A549 (cell line): ENCODE data around the gene LSP1. TPM values are rescaled to one million over a fixed set of nuclear protein-coding genes. Genes with fewer than 3 reads are reported as not detected.

Experiments
- ATAC-seq, 2 experiments: fragments of 200-7000 bp in 1 of 2; fragments of >200 bp in 1 of 2; cut with Nextera tagmentation in 1 of 2; cut with Tn5 transposase in 1 of 2; 3 replicates each; pipeline versions ENCODE4 v1.8.0 to v1.9.1; 2018 to 2020; ENCODE audit warnings: mild to moderate bottlenecking in 1 of 2, moderate library complexity in 1 of 2
- CTCF ChIA-PET: fragments of 300-600 bp; sonication (Branson Sonifier 250); formaldehyde crosslinking; extraction: SDS; loops from one replicate; lab custom pipeline; 2021; ENCODE audit warnings: antibody characterized with exemption, inconsistent platforms; lab: Yijun Ruan, JAX
- POLR2A ChIA-PET: fragments of 350-600 bp; formaldehyde crosslinking; extraction: SDS; loops from one replicate; lab custom pipeline; 2021; ENCODE audit warnings: antibody characterized with exemption, inconsistent platforms; lab: Yijun Ruan, JAX
- DNase-seq, 2 experiments: peaks; one replicate each; pipeline versions ENCODE4 v3.0.0 to v3.0.0-alpha.2; 2011 to 2016; ENCODE audit warnings: low read depth in 1 of 2, low spot score in 1 of 2
- FAIRE-seq: peaks from 2 replicates; lab custom pipeline; 2011; peaks lifted over from hg19 to GRCh38; lab: Jason Lieb, UNC
- H3K27ac ChIP-seq, 2 experiments: fragments of >200 bp; sonication (Bioruptor Twin); formaldehyde crosslinking; 3 replicates each; pipeline ENCODE4 v1.5.1; 2016 to 2017
- H3K4me1 ChIP-seq: fragments of >200 bp; sonication (Bioruptor Twin); formaldehyde crosslinking; 3 replicates; pipeline ENCODE4 v1.6.1; 2016
- H3K4me2 ChIP-seq: fragments of >200 bp; sonication (Bioruptor Twin); formaldehyde crosslinking; 3 replicates; pipeline ENCODE4 v1.6.1; 2016
- H3K4me3 ChIP-seq: fragments of >200 bp; sonication (Bioruptor Twin); formaldehyde crosslinking; 3 replicates; pipeline ENCODE4 v1.5.1; 2016
- H3K9me3 ChIP-seq: fragments of >200 bp; sonication (Bioruptor Twin); formaldehyde crosslinking; 3 replicates; pipeline ENCODE4 v1.6.1; 2016
- BHLHE40 ChIP-seq: IDR thresholded peaks from 2 replicates; pipeline ENCODE4 v1.6.1; 2012; ENCODE audit warnings: low read depth, low read length, inconsistent platforms
- CEBPB ChIP-seq, 2 experiments: fragments of >200 bp in 1 of 2; sonication (Bioruptor Twin) in 1 of 2; formaldehyde crosslinking in 1 of 2; IDR thresholded peaks; 2 replicates each; pipeline ENCODE4 v1.6.1; 2012 to 2016
- CHD2 ChIP-seq: fragments of 150-350 bp; IDR thresholded peaks from 2 replicates; pipeline ENCODE4 v1.6.1; 2014; ENCODE audit warnings: low read length; ENCODE audit not compliant: partially characterized antibody
- EHF ChIP-seq: fragments of 250-450 bp; sonication (Bioruptor Pico); IDR thresholded peaks from 2 replicates; pipeline ENCODE4 v1.5.0; 2020; ENCODE audit warnings: mild to moderate bottlenecking
- ESRRA ChIP-seq: fragments of 150-350 bp; IDR thresholded peaks from 2 replicates; pipeline ENCODE4 v1.6.1; 2014; ENCODE audit warnings: mild to moderate bottlenecking, low read length, borderline replicate concordance
- FOSB ChIP-seq: fragments of 250-450 bp; sonication (Bioruptor Pico); IDR thresholded peaks from 2 replicates; pipeline ENCODE4 v1.5.0; 2020; ENCODE audit warnings: mild to moderate bottlenecking, moderate library complexity
- FOXS1 ChIP-seq: fragments of 250-450 bp; sonication (Bioruptor Pico); IDR thresholded peaks from 2 replicates; pipeline ENCODE4 v1.5.0; 2020; ENCODE audit warnings: mild to moderate bottlenecking, moderate library complexity
- GATA3 ChIP-seq: IDR thresholded peaks from 2 replicates; pipeline ENCODE4 v1.6.1; 2012; ENCODE audit warnings: borderline replicate concordance
- HEYL ChIP-seq: fragments of 250-450 bp; sonication (Bioruptor Pico); IDR thresholded peaks from 2 replicates; pipeline ENCODE4 v1.8.0; 2021; ENCODE audit warnings: mild to moderate bottlenecking, moderate library complexity
- HOXB13 ChIP-seq: fragments of 250-450 bp; sonication (Bioruptor Pico); IDR thresholded peaks from 2 replicates; pipeline ENCODE4 v1.5.0; 2020; ENCODE audit warnings: low read depth, mild to moderate bottlenecking, moderate library complexity
- JUNB ChIP-seq: fragments of >200 bp; sonication (Bioruptor Twin); formaldehyde crosslinking; IDR thresholded peaks from 2 replicates; pipeline ENCODE4 v1.6.1; 2016
- KDM5A ChIP-seq: fragments of 200-600 bp; sonication (generic); IDR thresholded peaks from 2 replicates; pipeline ENCODE4 v1.6.1; 2016; ENCODE audit warnings: antibody characterized with exemption, mild to moderate bottlenecking
- MAFK ChIP-seq: fragments of 450-650 bp; IDR thresholded peaks from 2 replicates; pipeline ENCODE4 v1.6.1; 2014; ENCODE audit not compliant: partially characterized antibody
- NR3C1 ChIP-seq: fragments of >200 bp; sonication (Bioruptor Twin); formaldehyde crosslinking; IDR thresholded peaks from 3 replicates; pipeline ENCODE4 v1.6.1; 2017
- RARB ChIP-seq: fragments of 250-450 bp; sonication (Bioruptor Pico); IDR thresholded peaks from 2 replicates; pipeline ENCODE4 v1.8.0; 2021; ENCODE audit warnings: mild to moderate bottlenecking, moderate library complexity
- RFX5 ChIP-seq: fragments of 450-650 bp; IDR thresholded peaks from 2 replicates; pipeline ENCODE4 v1.7.1; 2014; ENCODE audit warnings: antibody characterized with exemption, mild to moderate bottlenecking, moderate library complexity
- TFCP2L1 ChIP-seq: fragments of 250-450 bp; sonication (Bioruptor Pico); IDR thresholded peaks from 2 replicates; pipeline ENCODE4 v1.5.0; 2021; ENCODE audit warnings: mild to moderate bottlenecking
- ZFP36 ChIP-seq: fragments of 450-650 bp; IDR thresholded peaks from 2 replicates; pipeline ENCODE4 v1.6.1; 2014; ENCODE audit warnings: borderline replicate concordance; ENCODE audit not compliant: partially characterized antibody
- WGBS: methylation state at CpG from one replicate; pipeline ENCODE4 v1.1.6; 2017; ENCODE audit errors: missing lambda C conversion rate; 5-methylcytosine and 5-hydroxymethylcytosine counted together
- polyA plus RNA-seq, 4 experiments: library from polyadenylated mRNA; depleted of rRNA in 3 of 4; stranded (reverse); fragments of >200 nt; fragmentation: RNase III in 1 of 4; extraction: RNeasy Plus Mini Kit Qiagen cat#74134 plus additional on column Dnase treatment in 1 of 4; gene quantifications; 2 replicates in 3 of 4; 3 replicates in 1 of 4; pipeline ENCODE4 v1.2.3, GENCODE V29; 2011 to 2017
- TF ChIP-seq, protein P1 (sequence below): IDR thresholded peaks from 2 replicates; pipeline ENCODE4 v1.6.1; 2012
- TF ChIP-seq, protein P2 (sequence below): fragments of >200 bp; sonication (Bioruptor Twin); formaldehyde crosslinking; IDR thresholded peaks from 3 replicates; pipeline ENCODE4 v1.5.1; 2016
- TF ChIP-seq, protein P3 (sequence below): fragments of >200 bp; sonication (Bioruptor Twin); formaldehyde crosslinking; IDR thresholded peaks from 3 replicates; pipeline ENCODE4 v1.6.1; 2016
- TF ChIP-seq, protein P4 (sequence below): fragments of 250-450 bp; sonication (Bioruptor Pico); IDR thresholded peaks from 2 replicates; pipeline ENCODE4 v1.5.0; 2021; ENCODE audit warnings: mild to moderate bottlenecking, moderate library complexity, borderline replicate concordance
- TF ChIP-seq, protein P5 (sequence below): IDR thresholded peaks from 2 replicates; pipeline ENCODE4 v1.6.1; 2012; ENCODE audit warnings: low read depth, borderline replicate concordance

LSP1 gene
- polyA plus RNA-seq, 2 of the 4 experiments (the other 2 are of a cell fraction) = 0.67 to 3.5 TPM

DNA sequence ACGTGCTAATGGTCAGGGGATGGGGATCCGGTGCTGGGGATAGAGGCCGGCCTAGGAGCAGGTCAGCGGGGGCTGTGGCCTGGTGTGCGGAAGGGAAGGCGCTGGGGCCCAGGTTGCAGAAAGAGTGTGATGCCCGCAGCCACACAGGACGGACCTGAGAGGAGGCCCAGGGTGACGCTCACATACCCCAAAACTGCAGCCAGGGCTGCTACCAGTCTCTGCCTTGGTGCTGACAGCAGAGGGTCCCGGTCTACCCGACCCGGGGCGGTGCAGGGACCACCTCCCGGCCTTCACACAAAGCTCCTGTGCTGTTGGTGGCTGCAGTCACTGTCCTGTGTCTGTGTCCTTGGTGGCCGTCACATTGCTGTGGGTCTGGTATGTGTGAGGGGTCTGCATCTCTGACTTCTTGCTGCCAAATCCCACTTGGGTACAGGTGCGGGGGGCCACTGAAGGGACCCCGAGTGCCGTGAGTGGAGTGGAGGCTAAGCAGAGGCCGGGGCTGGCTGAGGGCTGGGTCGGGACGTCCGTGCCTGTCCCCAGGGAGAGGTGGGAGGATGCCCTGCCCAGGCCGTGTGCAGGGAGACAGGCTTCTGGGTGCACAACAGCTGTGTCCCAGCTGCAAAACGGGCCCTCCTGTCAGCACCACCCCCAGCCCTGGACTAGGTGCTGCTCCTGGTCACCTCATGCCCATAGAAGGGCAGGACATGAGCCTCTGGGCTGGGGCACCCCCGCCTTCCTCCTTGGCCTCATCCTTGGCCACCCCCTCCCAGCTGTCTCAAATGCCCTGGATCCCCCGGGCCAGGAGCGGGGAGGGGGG is 1.5 kb downstream of the LSP1 start:
- TF ChIP-seq, protein P1, sequence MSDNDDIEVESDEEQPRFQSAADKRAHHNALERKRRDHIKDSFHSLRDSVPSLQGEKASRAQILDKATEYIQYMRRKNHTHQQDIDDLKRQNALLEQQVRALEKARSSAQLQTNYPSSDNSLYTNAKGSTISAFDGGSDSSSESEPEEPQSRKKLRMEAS = no peak
- TF ChIP-seq ZFP36 (no peak), MAFK (no peak), FOXS1 (no peak)
- Histone ChIP-seq H3K4me2 (no peak overlapping the region), H3K4me3 (no peak overlapping the region), H3K9me3 (no peaks in the 10 kb centered on the region), H3K4me1 (no peaks in the 10 kb centered on the region), H3K27ac (no peak overlapping the region)
- FAIRE-seq = no peak
- 72% methylated on average over 15 of the region's 27 CpGs for WGBS
- DNase-seq = no peak
- ATAC-seq = 0 out of 6 replicates have a peak, but pooled peaks of 1 of the 2 experiments have one; percentile 11
- ChIA-PET POLR2A (no interaction called here), CTCF (interaction anchor here (0.7 to 14.5 kb wide), 11 partner anchors 12 to 302 kb away, joined by 3 to 174 read pairs (median 7); partner anchors contain the start of genes SYT8 and TNNI2)

DNA sequence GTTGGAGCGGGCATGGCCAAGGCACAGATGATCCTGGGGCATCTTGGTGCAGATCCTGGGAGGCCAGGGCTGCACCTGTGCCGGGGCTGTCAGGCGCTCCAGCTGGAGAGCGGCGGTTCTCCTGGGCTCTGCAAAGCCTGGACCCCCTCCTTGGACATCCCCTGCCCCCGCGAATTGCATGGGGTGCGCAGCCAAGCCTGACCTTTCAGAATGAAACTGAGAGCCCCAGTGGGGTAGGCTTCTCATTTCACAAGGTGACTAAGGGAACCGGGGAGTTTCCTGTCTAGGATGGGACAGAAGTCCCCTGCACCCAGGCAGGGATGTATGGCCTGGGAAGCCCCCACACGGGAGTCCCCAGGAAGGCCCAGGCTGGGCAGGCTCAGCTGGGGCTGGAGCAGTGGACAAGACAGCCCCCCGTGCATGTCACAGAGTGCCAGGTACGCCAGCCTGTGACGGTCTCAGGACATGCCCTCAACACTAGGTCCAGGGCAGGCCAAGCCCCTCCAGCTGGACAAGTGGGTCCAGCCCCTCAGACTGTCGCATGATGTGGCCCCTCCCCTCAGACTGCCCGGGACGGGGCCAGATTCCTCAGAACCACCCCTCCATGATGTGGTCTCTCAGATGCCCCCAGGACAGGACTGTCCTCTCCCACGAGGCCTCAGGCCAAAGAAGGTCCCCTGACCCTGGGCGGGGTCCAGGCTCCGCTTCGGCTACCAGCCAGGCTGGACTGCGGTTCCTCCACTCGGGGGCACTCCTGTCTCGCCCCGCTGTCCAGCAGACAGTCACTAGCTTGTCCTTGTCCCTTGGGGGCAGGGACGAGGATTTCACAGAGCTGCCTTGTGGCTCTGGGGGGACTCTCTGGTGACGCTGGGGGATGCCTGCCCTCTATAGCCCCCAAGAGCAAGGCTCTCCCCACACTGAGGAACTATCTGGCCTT is 2.3 kb downstream of the LSP1 start:
- TF ChIP-seq ZFP36 (no peak), RFX5 (no peak), ESRRA (no peak), GATA3 (no peak), KDM5A (no peak), CEBPB (IDR thresholded peaks at IDR 0.05) (no peak), CHD2 (no peak), RARB (CRISPR knock-in tag) (no peak), HOXB13 (CRISPR knock-in tag) (no peak)
- TF ChIP-seq, protein P2, sequence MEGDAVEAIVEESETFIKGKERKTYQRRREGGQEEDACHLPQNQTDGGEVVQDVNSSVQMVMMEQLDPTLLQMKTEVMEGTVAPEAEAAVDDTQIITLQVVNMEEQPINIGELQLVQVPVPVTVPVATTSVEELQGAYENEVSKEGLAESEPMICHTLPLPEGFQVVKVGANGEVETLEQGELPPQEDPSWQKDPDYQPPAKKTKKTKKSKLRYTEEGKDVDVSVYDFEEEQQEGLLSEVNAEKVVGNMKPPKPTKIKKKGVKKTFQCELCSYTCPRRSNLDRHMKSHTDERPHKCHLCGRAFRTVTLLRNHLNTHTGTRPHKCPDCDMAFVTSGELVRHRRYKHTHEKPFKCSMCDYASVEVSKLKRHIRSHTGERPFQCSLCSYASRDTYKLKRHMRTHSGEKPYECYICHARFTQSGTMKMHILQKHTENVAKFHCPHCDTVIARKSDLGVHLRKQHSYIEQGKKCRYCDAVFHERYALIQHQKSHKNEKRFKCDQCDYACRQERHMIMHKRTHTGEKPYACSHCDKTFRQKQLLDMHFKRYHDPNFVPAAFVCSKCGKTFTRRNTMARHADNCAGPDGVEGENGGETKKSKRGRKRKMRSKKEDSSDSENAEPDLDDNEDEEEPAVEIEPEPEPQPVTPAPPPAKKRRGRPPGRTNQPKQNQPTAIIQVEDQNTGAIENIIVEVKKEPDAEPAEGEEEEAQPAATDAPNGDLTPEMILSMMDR = no peak
- TF ChIP-seq, protein P3, sequence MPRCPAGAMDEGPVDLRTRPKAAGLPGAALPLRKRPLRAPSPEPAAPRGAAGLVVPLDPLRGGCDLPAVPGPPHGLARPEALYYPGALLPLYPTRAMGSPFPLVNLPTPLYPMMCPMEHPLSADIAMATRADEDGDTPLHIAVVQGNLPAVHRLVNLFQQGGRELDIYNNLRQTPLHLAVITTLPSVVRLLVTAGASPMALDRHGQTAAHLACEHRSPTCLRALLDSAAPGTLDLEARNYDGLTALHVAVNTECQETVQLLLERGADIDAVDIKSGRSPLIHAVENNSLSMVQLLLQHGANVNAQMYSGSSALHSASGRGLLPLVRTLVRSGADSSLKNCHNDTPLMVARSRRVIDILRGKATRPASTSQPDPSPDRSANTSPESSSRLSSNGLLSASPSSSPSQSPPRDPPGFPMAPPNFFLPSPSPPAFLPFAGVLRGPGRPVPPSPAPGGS = no peak
- ATAC-seq (no peak), FAIRE-seq (no peak), DNase-seq (no peak)
- ChIA-PET CTCF (interaction anchor here (1.0 to 14.5 kb wide), 11 partner anchors 8 to 296 kb away, joined by 3 to 174 read pairs (median 7); partner anchors contain the start of genes SYT8 and TNNI2), POLR2A (no interaction called here)
- Histone ChIP-seq H3K4me2 (no peak overlapping the region), H3K27ac (no peak overlapping the region), H3K9me3 (no peaks in the 10 kb centered on the region), H3K4me1 (no peaks in the 10 kb centered on the region), H3K4me3 (no peak overlapping the region)
- 70% methylated on average over 6 of the region's 26 CpGs for WGBS

DNA sequence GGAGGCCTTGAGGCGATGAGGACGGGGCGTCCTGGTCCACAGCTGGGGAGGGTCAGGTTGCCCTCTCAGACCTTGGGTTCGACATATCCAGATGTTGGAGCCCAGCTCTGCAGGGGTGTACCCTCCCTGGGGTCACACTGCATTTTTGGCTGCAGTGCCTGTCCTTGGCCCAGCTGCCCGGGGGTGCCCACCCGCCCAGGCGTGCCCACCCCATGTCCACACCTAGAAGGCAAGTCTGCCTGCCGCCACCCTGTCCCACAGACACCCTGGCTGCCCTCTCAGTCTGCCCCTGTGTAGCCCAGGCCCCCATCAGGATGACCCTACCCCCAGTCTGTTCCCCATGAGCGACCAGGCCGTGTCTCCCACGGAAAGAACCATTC is 3.0 kb downstream of the LSP1 start:
- Histone ChIP-seq H3K27ac (peak overlapping the region in 1 of 2 experiments; percentile 30; a peak in 1 of 6 replicates), H3K4me3 (no peak overlapping the region), H3K4me2 (no peak overlapping the region), H3K4me1 (no peaks in the 10 kb centered on the region), H3K9me3 (no peaks in the 10 kb centered on the region)
- no peak for ATAC-seq
- no peak for FAIRE-seq
- POLR2A ChIA-PET = no interaction called here
- CTCF ChIA-PET = interaction anchor here (1.0 to 14.5 kb wide), 11 partner anchors 8 to 296 kb away, joined by 3 to 174 read pairs (median 7); partner anchors contain the start of genes SYT8 and TNNI2
- no peak for DNase-seq
- 76% methylated on average over 7 of the region's 11 CpGs for WGBS
- TF ChIP-seq TFCP2L1 (CRISPR knock-in tag) = no peak
- no peak for TF ChIP-seq NR3C1
- no peak for TF ChIP-seq BHLHE40
- TF ChIP-seq ZFP36 = no peak
- TF ChIP-seq FOXS1 = no peak
- TF ChIP-seq JUNB = no peak
- no peak for TF ChIP-seq FOSB (CRISPR knock-in tag)
- TF ChIP-seq, protein P4, sequence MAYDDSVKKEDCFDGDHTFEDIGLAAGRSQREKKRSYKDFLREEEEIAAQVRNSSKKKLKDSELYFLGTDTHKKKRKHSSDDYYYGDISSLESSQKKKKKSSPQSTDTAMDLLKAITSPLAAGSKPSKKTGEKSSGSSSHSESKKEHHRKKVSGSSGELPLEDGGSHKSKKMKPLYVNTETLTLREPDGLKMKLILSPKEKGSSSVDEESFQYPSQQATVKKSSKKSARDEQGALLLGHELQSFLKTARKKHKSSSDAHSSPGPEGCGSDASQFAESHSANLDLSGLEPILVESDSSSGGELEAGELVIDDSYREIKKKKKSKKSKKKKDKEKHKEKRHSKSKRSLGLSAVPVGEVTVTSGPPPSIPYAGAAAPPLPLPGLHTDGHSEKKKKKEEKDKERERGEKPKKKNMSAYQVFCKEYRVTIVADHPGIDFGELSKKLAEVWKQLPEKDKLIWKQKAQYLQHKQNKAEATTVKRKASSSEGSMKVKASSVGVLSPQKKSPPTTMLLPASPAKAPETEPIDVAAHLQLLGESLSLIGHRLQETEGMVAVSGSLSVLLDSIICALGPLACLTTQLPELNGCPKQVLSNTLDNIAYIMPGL (CRISPR knock-in tag) = no peak
- TF ChIP-seq HEYL (CRISPR knock-in tag) = no peak
- TF ChIP-seq, protein P3 = no peak
- TF ChIP-seq, protein P5, sequence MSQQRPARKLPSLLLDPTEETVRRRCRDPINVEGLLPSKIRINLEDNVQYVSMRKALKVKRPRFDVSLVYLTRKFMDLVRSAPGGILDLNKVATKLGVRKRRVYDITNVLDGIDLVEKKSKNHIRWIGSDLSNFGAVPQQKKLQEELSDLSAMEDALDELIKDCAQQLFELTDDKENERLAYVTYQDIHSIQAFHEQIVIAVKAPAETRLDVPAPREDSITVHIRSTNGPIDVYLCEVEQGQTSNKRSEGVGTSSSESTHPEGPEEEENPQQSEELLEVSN = no peak
- TF ChIP-seq HOXB13 (CRISPR knock-in tag) = no peak
- no peak for TF ChIP-seq EHF
